Stimulated activated CD4-positive, alpha-beta T cell treated with anti-CD3 and anti-CD28 coated beads, TNF-alpha, amount 100 ng/mL, for 1 hour (primary cell): ENCODE data around the gene MLLT10.

Source experiments
- DNase-seq, 3 donors: peaks; one replicate each; pipeline ENCODE4 v3.0.0-alpha.2; 2020; ENCODE audit warnings: low read depth in 3 of 3, low spot score in 1 of 3

Gene MLLT10

GRCh38 chr10:21764466-21765189 lies 230.6 kb downstream of the MLLT10 start:
- no peak for DNase-seq

DNA sequence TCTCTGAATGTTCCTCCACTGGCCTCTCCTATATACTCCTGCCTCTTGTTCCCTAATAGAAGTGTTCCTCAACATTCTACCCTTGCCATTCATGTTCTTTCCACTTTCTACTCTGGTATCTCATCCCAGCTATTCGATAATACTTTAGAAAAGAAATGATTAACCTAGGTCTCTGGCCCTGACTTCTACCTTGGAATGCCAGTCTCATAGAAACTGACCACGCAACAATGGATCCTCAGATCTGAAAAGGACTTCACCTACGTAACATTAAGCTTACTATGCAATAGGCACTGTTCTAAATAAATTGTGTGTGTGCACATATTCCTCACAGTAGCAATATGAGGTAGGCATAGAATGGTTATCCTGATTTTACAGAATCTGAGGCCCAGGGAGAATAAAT lies 235.0 kb downstream of the MLLT10 start:
- DNase-seq: no peak

DNA sequence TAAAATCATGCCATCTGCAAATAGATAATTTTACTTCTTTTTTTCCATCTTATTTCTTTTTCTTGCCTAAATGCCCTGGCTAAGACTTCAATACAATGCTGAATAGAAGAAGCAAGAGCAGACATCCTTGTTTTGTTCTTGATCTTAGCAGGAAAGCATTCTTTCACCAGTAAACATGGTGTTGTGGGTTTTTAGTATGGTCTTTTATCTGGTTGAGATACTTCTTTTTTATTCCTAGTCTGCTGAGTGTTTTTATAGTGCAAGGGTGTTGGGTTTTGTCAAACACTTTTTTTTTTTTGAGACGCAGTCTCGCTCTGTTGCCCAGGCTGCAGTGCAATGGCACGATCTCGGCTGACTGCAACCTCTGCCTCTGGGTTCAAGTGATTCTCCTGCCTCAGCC lies 237.2 kb downstream of the MLLT10 start:
- DNase-seq: no peak

GRCh38 chr10:21776883-21777282 lies 242.9 kb downstream of the MLLT10 start:
- no peak for DNase-seq

DNA sequence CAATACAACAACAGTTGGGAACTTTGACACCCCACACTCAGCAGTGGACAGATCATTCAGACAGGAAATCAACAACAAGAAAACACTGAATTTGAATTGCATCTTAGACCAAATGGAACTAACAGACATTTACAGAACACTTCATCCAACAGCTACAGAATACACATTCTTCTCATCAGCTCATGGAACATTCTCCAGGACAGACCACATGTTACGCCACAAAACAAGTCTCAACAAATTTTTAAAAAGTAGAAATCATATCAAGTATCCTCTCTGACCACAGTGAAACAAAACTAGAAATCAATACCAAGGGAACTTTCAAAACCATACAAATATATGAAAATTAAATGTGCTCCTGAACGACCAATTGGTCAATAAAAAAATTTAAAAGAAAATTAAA lies 257.2 kb downstream of the MLLT10 start:
- no peak for DNase-seq
